IMR-90 (cell line): Measurements from ENCODE around the gene TSEN34. TPM values are rescaled to one million over a fixed set of nuclear protein-coding genes. Genes with fewer than 3 reads are reported as not detected.

Experiments used
- ATAC-seq: fragments of 200-7000 bp; cut with Tn5 transposase; 2 replicates; pipeline ENCODE4 v1.9.1; 2020; ENCODE audit warnings: low read depth, mild to moderate bottlenecking, moderate library complexity
- BruUV-seq: library from RNA; stranded (reverse); fragments of 400-500 nt; replicated peaks from 2 replicates; lab custom pipeline; 2021; lab: Mats Ljungman, UMichigan
- CTCF ChIA-PET: fragments of 300-600 bp; formaldehyde crosslinking; extraction: SDS; loops from one replicate; lab custom pipeline; 2021; ENCODE audit warnings: antibody characterized with exemption; lab: Yijun Ruan, JAX
- POLR2A ChIA-PET: fragments of 300-600 bp; sonication (Branson Sonifier 250); formaldehyde crosslinking; loops from one replicate; lab custom pipeline; 2022; ENCODE audit warnings: antibody characterized with exemption; ENCODE audit not compliant: unreplicated experiment; lab: Charles Lee
- DNase-seq: peaks from one replicate; pipeline ENCODE4 v3.0.0; 2013
- H2AFZ ChIP-seq: replicated peaks from 2 replicates; pipeline ENCODE3; 2013; ENCODE audit warnings: low read length, mild to moderate bottlenecking; ENCODE audit not compliant: poor library complexity
- H2AK5ac ChIP-seq: 2 replicates; pipeline ENCODE4 v1.6.1; 2013; ENCODE audit warnings: low read depth, low read length, inconsistent platforms
- H2AK9ac ChIP-seq: replicated peaks from 2 replicates; pipeline ENCODE3; 2013; ENCODE audit warnings: mild to moderate bottlenecking, low read depth, low read length, moderate library complexity; ENCODE audit not compliant: poor library complexity
- H2BK120ac ChIP-seq: 2 replicates; pipeline ENCODE4 v1.6.1; 2013; ENCODE audit warnings: low read depth, low read length, inconsistent platforms
- H2BK15ac ChIP-seq: 3 replicates; pipeline ENCODE4 v1.6.1; 2013; ENCODE audit warnings: low read depth, low read length, inconsistent platforms
- H2BK20ac ChIP-seq: 2 replicates; pipeline ENCODE4 v1.6.1; 2013; ENCODE audit warnings: low read depth, mild to moderate bottlenecking, inconsistent platforms, low read length, moderate library complexity
- H2BK5ac ChIP-seq: 2 replicates; pipeline ENCODE4 v1.6.1; 2013; ENCODE audit warnings: mild to moderate bottlenecking, low read depth, low read length, inconsistent platforms; ENCODE audit not compliant: poor library complexity, severe bottlenecking
- H3K14ac ChIP-seq: replicated peaks from 2 replicates; pipeline ENCODE4 v1.6.1; 2013; ENCODE audit warnings: low read depth, low read length, inconsistent platforms
- H3K18ac ChIP-seq: 2 replicates; pipeline ENCODE4 v1.6.1; 2013; ENCODE audit warnings: low read depth, low read length, control low read depth
- H3K23ac ChIP-seq: 2 replicates; pipeline ENCODE4 v1.6.1; 2013; ENCODE audit warnings: low read depth, low read length, inconsistent platforms
- H3K27ac ChIP-seq: 2 replicates; pipeline ENCODE4 v1.5.1; 2013; ENCODE audit warnings: mild to moderate bottlenecking, control low read depth, low read length; ENCODE audit not compliant: insufficient read depth
- H3K27me3 ChIP-seq: 2 replicates; pipeline ENCODE4 v1.6.1; 2013; ENCODE audit warnings: low read length; ENCODE audit not compliant: control insufficient read depth, insufficient read depth
- H3K36me3 ChIP-seq: 2 replicates; pipeline ENCODE4 v1.6.1; 2013; ENCODE audit warnings: low read length, mixed read lengths; ENCODE audit not compliant: control insufficient read depth, insufficient read depth
- H3K4ac ChIP-seq: 2 replicates; pipeline ENCODE4 v1.6.1; 2013; ENCODE audit warnings: low read depth, low read length, inconsistent platforms
- H3K4me1 ChIP-seq: 2 replicates; pipeline ENCODE4 v1.6.1; 2013; ENCODE audit warnings: low read length, mixed read lengths; ENCODE audit not compliant: control insufficient read depth, insufficient read depth
- H3K4me2 ChIP-seq: 2 replicates; pipeline ENCODE4 v1.6.1; 2013; ENCODE audit warnings: low read depth, mild to moderate bottlenecking, control low read depth, low read length, moderate library complexity
- H3K4me3 ChIP-seq: 2 replicates; pipeline ENCODE4 v1.5.1; 2013; ENCODE audit warnings: low read depth, mild to moderate bottlenecking, control low read depth, low read length, moderate library complexity; ENCODE audit not compliant: insufficient read depth
- H3K56ac ChIP-seq: 2 replicates; pipeline ENCODE4 v1.6.1; 2013; ENCODE audit warnings: low read length, inconsistent platforms; ENCODE audit not compliant: insufficient read depth; ENCODE audit errors: extremely low read depth
- H3K79me1 ChIP-seq, 2 experiments: 2 replicates each; pipeline ENCODE4 v1.6.1; 2013; ENCODE audit warnings: low read length in 2 of 2, inconsistent platforms in 1 of 2, low read depth in 1 of 2
- H3K9ac ChIP-seq: 2 replicates; pipeline ENCODE4 v1.6.1; 2013; ENCODE audit warnings: low read depth, low read length, control low read depth
- H3K9me1 ChIP-seq: 2 replicates; pipeline ENCODE4 v1.6.1; 2013; ENCODE audit warnings: low read length, inconsistent platforms; ENCODE audit not compliant: insufficient read depth
- H3K9me3 ChIP-seq: 2 replicates; pipeline ENCODE4 v1.6.1; 2013; ENCODE audit warnings: low read length; ENCODE audit not compliant: control insufficient read depth, insufficient read depth
- H4K20me1 ChIP-seq: 2 replicates; pipeline ENCODE4 v1.6.1; 2013; ENCODE audit warnings: low read length, inconsistent platforms; ENCODE audit not compliant: insufficient read depth
- H4K5ac ChIP-seq: 2 replicates; pipeline ENCODE4 v1.6.1; 2013; ENCODE audit warnings: mild to moderate bottlenecking, low read depth, low read length, control low read depth
- H4K8ac ChIP-seq, 2 experiments: 2 replicates each; pipeline ENCODE4 v1.6.1; 2013; ENCODE audit warnings: low read depth in 2 of 2, low read length in 2 of 2, control low read depth in 1 of 2, inconsistent platforms in 1 of 2
- H4K91ac ChIP-seq: 2 replicates; pipeline ENCODE4 v1.6.1; 2013; ENCODE audit warnings: low read depth, low read length, inconsistent platforms; ENCODE audit not compliant: insufficient read depth
- CHD1 ChIP-seq: IDR thresholded peaks from 2 replicates; pipeline ENCODE4 v1.6.1; 2012; ENCODE audit warnings: low read depth, low read length, improper control_type of control experiment
- ELK1 ChIP-seq: fragments of 150-350 bp; IDR thresholded peaks from 2 replicates; pipeline ENCODE4 v1.6.1; 2016; ENCODE audit warnings: low read depth, mild to moderate bottlenecking, low read length, moderate library complexity, borderline replicate concordance
- MAFK ChIP-seq: IDR thresholded peaks from 2 replicates; pipeline ENCODE4 v1.6.1; 2012; ENCODE audit warnings: low read depth, low read length, improper control_type of control experiment
- MAZ ChIP-seq: IDR thresholded peaks from 2 replicates; pipeline ENCODE4 v1.6.1; 2012; ENCODE audit warnings: low read depth, mild to moderate bottlenecking, low read length, improper control_type of control experiment, moderate library complexity, borderline replicate concordance
- POLR2A ChIP-seq: IDR thresholded peaks from 2 replicates; pipeline ENCODE4 v1.6.1; 2012; ENCODE audit warnings: mild to moderate bottlenecking, low read depth, low read length
- RAD21 ChIP-seq: IDR thresholded peaks from 2 replicates; pipeline ENCODE4 v1.6.1; 2012; ENCODE audit warnings: low read length, improper control_type of control experiment
- RCOR1 ChIP-seq: IDR thresholded peaks from 2 replicates; pipeline ENCODE4 v1.6.1; 2012; ENCODE audit warnings: mild to moderate bottlenecking, low read length, improper control_type of control experiment; ENCODE audit not compliant: insufficient replicate concordance
- RFX5 ChIP-seq: IDR thresholded peaks from 2 replicates; pipeline ENCODE4 v1.8.0; 2012; ENCODE audit warnings: low read depth, mild to moderate bottlenecking, low read length, moderate library complexity
- SMC3 ChIP-seq: fragments of 150-350 bp; IDR thresholded peaks from 2 replicates; pipeline ENCODE4 v1.6.1; 2016; ENCODE audit warnings: low read depth, mild to moderate bottlenecking, antibody characterized with exemption, low read length, moderate library complexity
- WGBS, 2 experiments: methylation state at CpG; one replicate each; pipeline versions ENCODE4 v1.1.5 to v1.1.7; 2013; ENCODE audit warnings: missing lambda C conversion rate in 2 of 2; ENCODE audit not compliant: insufficient read length in 1 of 2; ENCODE audit errors: extremely low coverage in 2 of 2; 5-methylcytosine and 5-hydroxymethylcytosine counted together
- dilution Hi-C: fragments of 300-500 bp; cut with HindIII; formaldehyde crosslinking; loops from one replicate; pipeline ENCODE4 v1.14.3; 2018; ENCODE audit warnings: low sequenced_read_pairs; ENCODE audit not compliant: unreplicated experiment
- in situ Hi-C: fragments of 300-500 bp; cut with MboI; formaldehyde crosslinking; loops from 3 replicates; pipeline ENCODE4 v1.14.3; 2019; ENCODE audit warnings: low sequenced_read_pairs, inconsistent platforms, mixed read lengths
- intact Hi-C: fragments of 100-400 bp; cut with micrococcal nuclease; formaldehyde crosslinking; loops from 2 replicates; pipeline ENCODE4 v1.10.0; 2022
- polyA plus RNA-seq, 3 experiments: library from polyadenylated mRNA; depleted of rRNA; stranded (reverse); fragments of >200 nt; gene quantifications; 2 replicates each; pipeline ENCODE4 v1.2.3, GENCODE V29; 2012; ENCODE audit warnings: low replicate concordance in 1 of 3
- total RNA-seq: library from RNA; depleted of rRNA; stranded (reverse); fragments of >200 nt; gene quantifications from 2 replicates; pipeline ENCODE4 v1.2.3, GENCODE V29; 2012
- TF ChIP-seq, protein P1 (sequence below): conservative IDR thresholded peaks from 2 replicates; pipeline ENCODE4 v1.5.1; 2012; ENCODE audit warnings: mild to moderate bottlenecking, low read depth, low read length, improper control_type of control experiment

The TSEN34 gene
- total and polyA plus RNA-seq, 2 of the 4 experiments (the other 2 are of a cell fraction), result 32.1 to 69.4 TPM

GRCh38 chr19:54162884-54163283, 28.2 kb upstream of the TSEN34 start:
- no peak overlapping the region for H4K91ac ChIP-seq
- H2BK15ac ChIP-seq, result no peak overlapping the region
- no peak overlapping the region for H3K14ac ChIP-seq
- ATAC-seq, result no peak
- H2BK5ac ChIP-seq, result no peak overlapping the region
- no peak overlapping the region for H2AK5ac ChIP-seq
- dilution Hi-C loops, result no loop called here
- H4K8ac ChIP-seq, result no peak overlapping the region
- no peak overlapping the region for H3K9ac ChIP-seq
- no peaks in the 10 kb centered on the region for H4K20me1 ChIP-seq
- ChIA-PET CTCF (no interaction called here), POLR2A (no interaction called here)
- H2AFZ ChIP-seq, result peak overlapping the region; percentile 89
- 55% methylated on average over 4 of the region's 14 CpGs; no CpG with 5 or more reads in 1 of the 2 experiments for WGBS, 2 experiments
- H3K23ac ChIP-seq, result no peak overlapping the region
- H3K79me1 ChIP-seq, result peaks cover 10 to 29% of the 10 kb centered on the region in 2 experiments; a peak in 3 of 4 replicates
- H2BK120ac ChIP-seq, result no peak overlapping the region
- H3K4me3 ChIP-seq, result no peak overlapping the region
- BruUV-seq, result no TSS peak
- no peak overlapping the region for H3K27ac ChIP-seq
- no peaks in the 10 kb centered on the region for H3K27me3 ChIP-seq
- in situ Hi-C loops, result no loop called here
- H3K4ac ChIP-seq, result no peak overlapping the region
- H3K36me3 ChIP-seq, result peaks cover 4% of the 10 kb centered on the region; the same call in 1 of the 2 replicates
- H3K56ac ChIP-seq, result no peak overlapping the region
- no peaks in the 10 kb centered on the region; the same call in none of the 2 replicates for H3K9me1 ChIP-seq
- H2BK20ac ChIP-seq, result no peak overlapping the region
- peaks cover 11% of the 10 kb centered on the region for H3K4me1 ChIP-seq
- DNase-seq, result no peak
- no peak overlapping the region for H2AK9ac ChIP-seq
- TF ChIP-seq, protein P1, sequence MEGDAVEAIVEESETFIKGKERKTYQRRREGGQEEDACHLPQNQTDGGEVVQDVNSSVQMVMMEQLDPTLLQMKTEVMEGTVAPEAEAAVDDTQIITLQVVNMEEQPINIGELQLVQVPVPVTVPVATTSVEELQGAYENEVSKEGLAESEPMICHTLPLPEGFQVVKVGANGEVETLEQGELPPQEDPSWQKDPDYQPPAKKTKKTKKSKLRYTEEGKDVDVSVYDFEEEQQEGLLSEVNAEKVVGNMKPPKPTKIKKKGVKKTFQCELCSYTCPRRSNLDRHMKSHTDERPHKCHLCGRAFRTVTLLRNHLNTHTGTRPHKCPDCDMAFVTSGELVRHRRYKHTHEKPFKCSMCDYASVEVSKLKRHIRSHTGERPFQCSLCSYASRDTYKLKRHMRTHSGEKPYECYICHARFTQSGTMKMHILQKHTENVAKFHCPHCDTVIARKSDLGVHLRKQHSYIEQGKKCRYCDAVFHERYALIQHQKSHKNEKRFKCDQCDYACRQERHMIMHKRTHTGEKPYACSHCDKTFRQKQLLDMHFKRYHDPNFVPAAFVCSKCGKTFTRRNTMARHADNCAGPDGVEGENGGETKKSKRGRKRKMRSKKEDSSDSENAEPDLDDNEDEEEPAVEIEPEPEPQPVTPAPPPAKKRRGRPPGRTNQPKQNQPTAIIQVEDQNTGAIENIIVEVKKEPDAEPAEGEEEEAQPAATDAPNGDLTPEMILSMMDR, result no peak
- no peak for TF ChIP-seq RAD21
- TF ChIP-seq RCOR1, result no peak
- no peak for TF ChIP-seq ELK1
- TF ChIP-seq SMC3, result no peak
- no peak for TF ChIP-seq RFX5
- TF ChIP-seq CHD1, result no peak
- TF ChIP-seq POLR2A, result no peak
- no peak for TF ChIP-seq MAZ
- no peak for TF ChIP-seq MAFK
- H3K18ac ChIP-seq, result no peak overlapping the region
- H3K4me2 ChIP-seq, result no peak overlapping the region
- no peaks in the 10 kb centered on the region for H3K9me3 ChIP-seq
- H4K5ac ChIP-seq, result no peak overlapping the region
- intact Hi-C loops, result no loop called here
